Transverse colon (tissue), 4 donors: ENCODE measurements around the gene ECHS1. TPM values are rescaled to one million over a fixed set of nuclear protein-coding genes. Genes with fewer than 3 reads are reported as not detected.

Experiments
- DNase-seq: peaks from one replicate; pipeline ENCODE4 v3.0.0-alpha.2; 2019
- H3K27ac ChIP-seq, 4 donors: fragments of 200-600 bp; sonication (generic); 2 replicates each; pipeline ENCODE4 v1.5.1; 2016 to 2018; ENCODE audit warnings: inconsistent platforms in 4 of 4
- H3K27me3 ChIP-seq: fragments of 200-600 bp; sonication (generic); 2 replicates; pipeline ENCODE4 v1.5.1; 2017; ENCODE audit warnings: inconsistent platforms
- H3K36me3 ChIP-seq, 4 donors: fragments of 200-600 bp; sonication (generic); 2 replicates each; pipeline ENCODE4 v1.5.1; 2017 to 2019; ENCODE audit warnings: inconsistent platforms in 4 of 4
- H3K4me1 ChIP-seq, 4 donors: fragments of 200-600 bp; sonication (generic); 2 replicates each; pipeline ENCODE4 v1.5.1; 2017 to 2020; ENCODE audit warnings: inconsistent platforms in 4 of 4
- H3K4me3 ChIP-seq, 4 donors: fragments of 200-600 bp; sonication (generic); 1 replicate in 1 of 4; 2 replicates in 3 of 4; pipeline versions ENCODE4 v1.5.1 to v1.6.1; 2017 to 2019; ENCODE audit warnings: inconsistent platforms in 4 of 4
- H3K9me3 ChIP-seq, 2 donors: fragments of 200-600 bp; sonication (generic); 2 replicates each; pipeline ENCODE4 v1.5.1; 2017 to 2019; ENCODE audit warnings: inconsistent platforms in 2 of 2
- EP300 ChIP-seq: sonication (generic); formaldehyde crosslinking; IDR thresholded peaks from one replicate; pipeline ENCODE4 v1.6.1; 2017; ENCODE audit warnings: antibody characterized with exemption, low read depth
- POLR2A ChIP-seq: fragments of 450-650 bp; IDR thresholded peaks from one replicate; pipeline ENCODE4 v1.6.1; 2016; ENCODE audit warnings: antibody characterized with exemption, mild to moderate bottlenecking, moderate library complexity
- POLR2AphosphoS5 ChIP-seq, 3 donors: sonication (generic); formaldehyde crosslinking; IDR thresholded peaks; one replicate each; pipeline ENCODE4 v1.6.1; 2016; ENCODE audit warnings: antibody characterized with exemption in 3 of 3
- WGBS, 2 donors: methylation state at CpG; one replicate each; pipeline ENCODE4 v1.1.5; 2018; ENCODE audit warnings: low coverage in 1 of 2; 5-methylcytosine and 5-hydroxymethylcytosine counted together
- in situ Hi-C, 4 donors: fragments of 200-750 bp; cut with MboI; loops; one replicate each; pipeline versions ENCODE4 v1.15.0 to v1.15.1; 2017; ENCODE audit warnings: low sequenced_read_pairs in 3 of 4, low pct_ligation_motif_present in 1 of 4, low pct_unique_long_range_greater_than_20kb in 1 of 4
- intact Hi-C: fragments of 100-400 bp; cut with DNase I; formaldehyde crosslinking; loops from one replicate; pipeline ENCODE4 v1.15.1; 2023; ENCODE audit warnings: low total_unique reads
- total RNA-seq, 4 donors: library from RNA; depleted of rRNA; stranded (reverse); fragments of >200 nt; gene quantifications; one replicate each; pipeline ENCODE4 v1.1.0, GENCODE V29; 2016
- TF ChIP-seq, protein P1 (sequence below), 5 experiments: fragments of 200-600 bp in 3 of 5; fragments of 450-650 bp in 2 of 5; sonication (generic) in 3 of 5; IDR thresholded peaks; 1 replicate in 2 of 5; 2 replicates in 3 of 5; pipeline ENCODE4 v1.5.1; 2016 to 2017; ENCODE audit warnings: antibody characterized with exemption in 5 of 5, inconsistent platforms in 3 of 5, mild to moderate bottlenecking in 2 of 5, moderate library complexity in 1 of 5

The ECHS1 gene
- total RNA-seq, 4 donors from 2014 or later: 48.3 to 165 (median 120) TPM

- no peaks in the 10 kb centered on the region for H3K9me3 ChIP-seq
- peaks cover 5 to 36% (median 25%) of the 10 kb centered on the region in 4 donors for H3K4me1 ChIP-seq
- intact Hi-C loops: no loop called here
- WGBS, 2 donors: 28 to 33% methylated on average over 1 to 6 of the region's 6 CpGs
- peak in 2 of 3 donors; percentile 35 to 40 for TF ChIP-seq POLR2AphosphoS5 (IDR thresholded peaks at IDR 0.05)
- TF ChIP-seq, protein P1, sequence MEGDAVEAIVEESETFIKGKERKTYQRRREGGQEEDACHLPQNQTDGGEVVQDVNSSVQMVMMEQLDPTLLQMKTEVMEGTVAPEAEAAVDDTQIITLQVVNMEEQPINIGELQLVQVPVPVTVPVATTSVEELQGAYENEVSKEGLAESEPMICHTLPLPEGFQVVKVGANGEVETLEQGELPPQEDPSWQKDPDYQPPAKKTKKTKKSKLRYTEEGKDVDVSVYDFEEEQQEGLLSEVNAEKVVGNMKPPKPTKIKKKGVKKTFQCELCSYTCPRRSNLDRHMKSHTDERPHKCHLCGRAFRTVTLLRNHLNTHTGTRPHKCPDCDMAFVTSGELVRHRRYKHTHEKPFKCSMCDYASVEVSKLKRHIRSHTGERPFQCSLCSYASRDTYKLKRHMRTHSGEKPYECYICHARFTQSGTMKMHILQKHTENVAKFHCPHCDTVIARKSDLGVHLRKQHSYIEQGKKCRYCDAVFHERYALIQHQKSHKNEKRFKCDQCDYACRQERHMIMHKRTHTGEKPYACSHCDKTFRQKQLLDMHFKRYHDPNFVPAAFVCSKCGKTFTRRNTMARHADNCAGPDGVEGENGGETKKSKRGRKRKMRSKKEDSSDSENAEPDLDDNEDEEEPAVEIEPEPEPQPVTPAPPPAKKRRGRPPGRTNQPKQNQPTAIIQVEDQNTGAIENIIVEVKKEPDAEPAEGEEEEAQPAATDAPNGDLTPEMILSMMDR (IDR thresholded peaks at IDR 0.05): no peak
- peak; percentile 82 for DNase-seq
- in situ Hi-C loops: no loop called here
- H3K27ac ChIP-seq: peak overlapping the region; percentile 29 to 81 (median 38)
- no peak overlapping the region for H3K4me3 ChIP-seq
- no peaks in the 10 kb centered on the region for H3K27me3 ChIP-seq
- peaks cover 0 to 13% (median 6%) of the 10 kb centered on the region in 4 donors for H3K36me3 ChIP-seq
Measured at GRCh38 chr10:133359554-133359971, 13.6 kb downstream of the ECHS1 start.

DNA sequence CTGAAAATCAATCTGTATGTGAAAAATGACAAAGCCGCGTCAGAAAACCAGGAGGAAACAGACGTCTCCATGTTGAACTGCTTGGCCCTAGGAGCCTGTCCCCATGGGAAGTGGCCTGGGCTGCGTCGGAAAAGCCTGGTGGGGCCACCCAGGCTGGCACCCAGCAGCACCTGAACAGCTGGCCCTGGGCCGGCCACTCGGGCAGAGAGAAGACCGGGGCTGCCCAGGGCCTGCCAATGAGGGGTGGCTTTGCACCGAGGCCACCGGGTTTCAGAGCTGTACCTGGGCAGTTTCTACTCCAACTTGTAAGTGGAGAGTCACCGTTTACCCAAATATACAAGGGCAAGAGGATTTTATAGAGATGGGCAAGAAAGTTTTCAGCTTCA is 14.2 kb downstream of the ECHS1 start:
- WGBS, 2 donors: 84% methylated on average over 11 of the region's 11 CpGs; no CpG with 5 or more reads in 1 of the 2 donors
- Histone ChIP-seq H3K9me3 (no peaks in the 10 kb centered on the region), H3K36me3 (peaks cover 0 to 9% (median 4%) of the 10 kb centered on the region in 4 donors), H3K4me3 (no peak overlapping the region), H3K27me3 (no peaks in the 10 kb centered on the region), H3K27ac (peak overlapping the region; percentile 29 to 81 (median 42)), H3K4me1 (peaks cover 5 to 33% (median 25%) of the 10 kb centered on the region in 4 donors)
- no peak for DNase-seq
- in situ Hi-C loops: no loop called here
- intact Hi-C loops: no loop called here
- TF ChIP-seq EP300 (no peak), POLR2A (no peak), POLR2AphosphoS5 (IDR thresholded peaks at IDR 0.05) (no peak)
- TF ChIP-seq, protein P1 (IDR thresholded peaks at IDR 0.05): no peak

GRCh38 chr10:133358162-133358924 is 14.8 kb downstream of the ECHS1 start:
- Histone ChIP-seq H3K4me1 (peaks cover 5 to 33% (median 25%) of the 10 kb centered on the region in 4 donors), H3K27me3 (no peaks in the 10 kb centered on the region), H3K9me3 (no peaks in the 10 kb centered on the region), H3K36me3 (peaks cover 0 to 8% (median 2%) of the 10 kb centered on the region in 4 donors), H3K27ac (peak overlapping the region; percentile 35 to 81 (median 64)), H3K4me3 (peak overlapping the region in 1 of 4 donors; percentile 58)
- no peak for DNase-seq
- TF ChIP-seq EP300 (no peak), POLR2AphosphoS5 (IDR thresholded peaks at IDR 0.05) (peak in 1 of 3 donors; percentile 18)
- 83% methylated on average over 26 of the region's 41 CpGs; no CpG with 5 or more reads in 1 of the 2 donors for WGBS, 2 donors
- in situ Hi-C loops (no loop called here), intact Hi-C loops (no loop called here)

- TF ChIP-seq POLR2A (no peak), POLR2AphosphoS5 (IDR thresholded peaks at IDR 0.05) (peak in 1 of 3 donors; percentile 50), EP300 (no peak)
- TF ChIP-seq, protein P1 (IDR thresholded peaks at IDR 0.05): no peak
- intact Hi-C loops (no loop called here), in situ Hi-C loops (no loop called here)
- H3K4me1 ChIP-seq: peaks cover 5 to 33% (median 25%) of the 10 kb centered on the region in 4 donors
- H3K27me3 ChIP-seq: no peaks in the 10 kb centered on the region
- H3K27ac ChIP-seq: peak within 1 kb of the TSS; percentile 63 to 81 (median 75)
- H3K36me3 ChIP-seq: peaks cover 0 to 4% (median 0%) of the 10 kb centered on the region in 4 donors
- H3K4me3 ChIP-seq: peak within 1 kb of the TSS; percentile 47 to 79 (median 62)
- no peaks in the 10 kb centered on the region for H3K9me3 ChIP-seq
- peak; percentile 58 for DNase-seq
- 1% methylated on average over 30 of the region's 83 CpGs; no CpG with 5 or more reads in 1 of the 2 donors for WGBS, 2 donors
Measured at GRCh38 chr10:133357285-133358161, 15.6 kb downstream of the ECHS1 start, which contains the start of gene FUOM. Gene FUOM, minus strand, starts transcription at chr10:133358019. Its CDS starts 12 bp downstream, at chr10:133358007.
